Forelimb muscle (tissue), 1 donor: Measurements from ENCODE around the gene ATG4D. TPM values are rescaled to one million over a fixed set of nuclear protein-coding genes. Genes with fewer than 3 reads are reported as not detected.
"Not testable (repeated sequence)": the region's sequence is repeated elsewhere in the genome, so short reads cannot be mapped to it uniquely, and the experiment has no call there.

Experiments
- DNase-seq: peaks from one replicate; pipeline ENCODE4 v3.0.0-alpha.2; 2013; ENCODE audit warnings: low read depth
- polyA plus RNA-seq: library from polyadenylated mRNA; unstranded; fragments of 120-200 nt; gene quantifications from one replicate; pipeline ENCODE4 v1.2.1, GENCODE V29; 2013; ENCODE audit not compliant: insufficient read length

ATG4D gene
- polyA plus RNA-seq, 1 donor: 22.7 TPM

GRCh38 chr19:10552510-10553053 lies 8.9 kb downstream of the ATG4D start:
- no peak for DNase-seq

GRCh38 chr19:10553087-10553667 lies 9.5 kb downstream of the ATG4D start:
- no peak for DNase-seq

- DNase-seq: no peak
Measured at GRCh38 chr19:10553943-10554381, 10.3 kb downstream of the ATG4D start.

- no peak for DNase-seq
Measured at GRCh38 chr19:10554760-10555609, 11.3 kb downstream of the ATG4D start.

DNA sequence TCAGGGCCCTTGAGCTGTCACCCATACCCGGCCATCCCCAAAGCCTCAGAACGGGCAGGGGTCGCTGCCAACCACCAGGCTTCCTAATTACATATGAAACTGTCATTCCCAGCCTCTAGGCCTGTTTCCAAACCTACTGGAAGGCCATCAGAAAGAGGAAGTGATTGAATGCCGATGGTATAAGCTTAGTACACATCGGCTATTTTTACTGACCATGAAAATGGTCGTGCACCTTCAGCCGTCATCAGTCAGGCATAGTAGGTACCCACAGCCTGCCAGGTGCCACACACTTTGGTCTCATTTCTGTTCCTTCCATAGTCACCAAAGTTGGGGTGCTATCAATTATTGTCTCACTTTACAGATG lies 11.9 kb downstream of the ATG4D start:
- no peak for DNase-seq

DNA sequence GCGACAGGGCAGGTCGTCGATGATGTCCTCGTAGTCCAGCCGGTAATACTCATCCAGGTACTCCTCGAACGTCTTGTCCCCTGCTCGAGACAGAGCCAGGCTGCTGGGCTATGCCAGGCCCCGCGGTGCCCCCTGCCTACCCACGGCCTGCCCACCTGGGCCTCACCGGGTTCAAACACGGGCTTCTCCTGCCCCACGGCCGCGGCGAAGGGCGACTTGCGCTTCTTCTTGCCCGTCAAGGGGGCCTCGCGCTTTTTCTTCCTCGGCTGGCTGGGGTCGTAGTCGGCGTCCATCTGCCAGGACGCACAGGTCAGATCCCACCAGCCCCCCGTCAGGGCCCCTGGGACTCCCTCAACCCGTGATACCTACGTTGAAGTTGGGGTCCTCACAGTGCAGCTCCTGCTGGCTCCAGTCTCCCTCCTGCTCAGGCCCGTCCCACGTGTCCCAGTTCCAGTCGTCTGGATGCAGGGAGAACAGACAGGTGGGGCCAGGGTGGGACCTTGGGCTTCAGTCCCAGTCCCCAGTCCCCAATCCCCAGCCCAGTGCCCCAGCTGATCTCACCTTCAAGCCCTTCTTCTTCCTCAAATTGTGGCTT lies 14.0 kb downstream of the ATG4D start:
- no peak for DNase-seq

DNA sequence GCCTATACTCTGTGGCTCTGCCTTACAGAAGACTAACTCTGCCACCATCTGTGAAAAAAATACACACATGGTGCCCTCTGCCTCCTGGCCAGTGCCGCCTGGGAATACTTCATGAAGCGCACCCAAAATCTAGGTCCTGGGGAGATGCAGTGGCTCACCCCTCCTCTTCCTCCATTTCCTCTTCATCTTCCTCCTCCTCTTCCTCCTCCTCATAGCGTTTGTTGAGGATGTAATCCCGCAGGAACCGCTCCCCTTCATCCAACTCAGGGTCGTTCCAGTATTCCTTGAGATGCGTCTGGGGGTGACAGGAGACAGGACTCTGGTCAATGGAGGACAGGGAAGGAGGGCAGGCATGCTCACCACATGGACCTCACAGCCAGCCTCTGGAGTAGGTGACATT lies 16.4 kb downstream of the ATG4D start:
- no peak for DNase-seq

GRCh38 chr19:10562609-10563008 lies 18.9 kb downstream of the ATG4D start:
- no peak for DNase-seq

DNA sequence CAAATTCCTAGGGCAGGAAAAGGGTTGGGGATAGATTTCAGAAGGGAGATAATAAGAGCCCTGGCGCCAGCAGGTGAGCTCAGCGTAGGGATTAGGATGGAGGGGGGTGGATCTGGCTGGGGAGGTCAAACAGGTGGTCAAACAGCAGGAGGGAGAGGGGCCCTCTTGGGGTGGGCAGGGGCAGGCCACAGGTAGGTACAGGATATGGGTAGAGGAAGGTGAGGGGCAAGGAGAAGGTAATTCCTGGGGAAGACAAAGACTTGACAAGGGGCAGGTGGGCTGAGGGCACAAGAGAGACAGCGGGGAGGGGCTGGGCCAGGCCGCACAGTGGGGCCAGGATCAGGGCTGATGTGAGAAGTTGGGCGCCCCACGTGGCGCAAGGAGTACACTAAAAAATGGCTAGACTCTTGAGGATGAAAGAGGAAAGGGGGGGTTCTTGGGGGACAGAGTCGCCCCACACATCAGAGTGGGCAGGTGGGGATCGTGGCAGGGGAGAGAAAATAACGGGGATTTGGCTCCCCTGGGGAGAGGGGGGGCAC lies 21.4 kb downstream of the ATG4D start:
- no peak for DNase-seq

DNA sequence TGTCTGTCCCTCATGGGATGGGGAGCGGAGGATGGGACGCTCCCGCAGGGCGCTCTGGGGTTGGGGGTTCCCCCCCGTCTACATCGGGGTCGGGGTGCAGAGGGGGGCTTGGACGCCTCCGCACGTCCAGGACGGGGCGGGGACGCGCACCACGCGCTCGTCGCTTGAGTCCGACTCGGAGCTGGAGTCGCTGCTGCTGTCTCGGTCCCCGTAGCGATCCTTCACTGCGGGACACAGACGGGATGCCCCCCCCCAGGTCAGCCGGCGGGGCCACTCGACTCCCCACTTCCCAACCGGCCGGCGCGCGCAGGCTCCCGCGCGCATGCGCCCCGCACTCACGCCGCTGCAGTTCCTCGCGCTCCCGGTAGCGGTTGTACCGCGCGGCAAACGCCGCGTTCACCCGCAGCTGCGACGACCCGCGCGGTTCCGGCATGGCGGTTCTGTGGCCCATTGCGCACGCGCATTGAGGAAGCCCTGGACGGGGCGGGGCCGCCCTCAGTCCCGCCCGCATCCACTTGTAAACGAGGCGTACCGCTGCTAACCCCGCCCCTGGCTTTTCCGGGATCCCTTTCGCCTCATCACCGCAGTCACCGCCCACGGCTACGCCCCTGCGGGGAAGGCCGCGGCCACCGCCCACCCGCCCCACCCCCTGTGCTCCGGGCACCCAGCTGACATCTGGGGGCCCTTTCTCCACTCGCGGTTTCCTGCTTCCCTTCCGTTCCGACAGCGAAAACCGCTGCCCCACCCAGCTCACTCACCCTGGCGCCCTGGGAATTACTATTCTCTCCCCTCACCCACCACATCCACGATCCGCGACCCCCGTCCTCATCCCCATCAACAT lies 22.1 kb downstream of the ATG4D start, which contains the start of gene KRI1:
Gene KRI1, minus strand, starts transcription at position 444 of the 841 bp plus-strand sequence. Its CDS starts 11 bp downstream, at position 433.
- DNase-seq: peak; percentile 91

- no peak for DNase-seq
Measured at GRCh38 chr19:10566408-10566657, 22.6 kb downstream of the ATG4D start.

DNA sequence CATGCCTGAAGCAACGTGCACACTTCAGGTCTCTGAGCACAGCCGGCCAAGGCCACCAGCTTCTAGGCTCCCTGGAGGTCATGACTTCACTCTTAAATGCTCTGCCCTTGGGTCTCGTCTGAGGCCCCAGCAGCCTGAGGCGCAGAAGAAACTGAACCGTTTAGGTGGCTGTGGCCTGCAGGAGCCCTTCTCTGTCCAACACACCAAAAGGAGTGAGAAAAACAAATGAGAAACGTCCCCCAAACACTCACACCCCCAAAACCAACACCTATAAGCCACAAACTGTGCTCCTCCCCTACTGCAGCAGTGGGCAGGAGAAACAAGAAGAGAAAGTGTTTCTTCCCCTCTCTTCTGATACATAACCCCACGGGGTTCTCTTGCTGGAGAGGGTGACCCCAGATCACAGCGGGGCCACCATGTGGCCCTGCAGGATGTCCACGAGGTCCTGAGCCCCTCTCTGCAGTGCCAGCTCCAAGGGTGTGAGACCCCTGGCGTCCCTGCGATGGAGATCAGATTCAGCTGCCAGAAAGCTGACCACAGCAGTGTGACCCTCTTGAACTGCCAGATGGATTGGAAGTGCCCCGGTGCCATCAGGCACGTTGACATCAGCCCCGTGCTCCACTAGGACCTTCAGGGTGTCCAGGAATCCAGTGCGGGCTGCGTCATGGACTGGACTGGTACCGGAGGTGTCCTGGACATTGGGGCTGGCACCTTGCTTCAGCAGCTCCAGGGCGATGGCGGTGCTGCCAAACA lies 23.1 kb downstream of the ATG4D start:
- no peak for DNase-seq

DNA sequence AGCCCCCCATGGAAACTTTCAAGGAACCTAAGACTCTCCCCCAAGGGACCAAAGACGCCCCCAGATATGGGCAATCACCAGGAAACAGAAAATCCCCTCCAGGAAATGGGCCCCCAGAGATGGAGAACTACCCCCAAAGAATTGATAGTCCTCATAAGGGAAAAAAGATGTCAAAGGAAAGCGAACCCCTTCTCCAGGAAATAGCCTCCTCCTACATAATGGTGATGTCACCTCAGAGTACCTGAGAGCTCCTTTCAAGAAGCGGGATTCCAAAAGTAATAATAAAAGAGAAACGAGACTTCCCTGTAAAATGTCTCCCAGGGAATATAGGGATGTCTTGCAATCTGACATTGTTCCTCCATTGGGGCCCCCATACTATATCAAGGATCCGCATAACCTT lies 24.0 kb downstream of the ATG4D start:
- DNase-seq: no peak

GRCh38 chr19:10568062-10568825 lies 24.5 kb downstream of the ATG4D start:
- no peak for DNase-seq

GRCh38 chr19:10568826-10569651 lies 25.3 kb downstream of the ATG4D start, which contains the start of gene CDKN2D:
CDKN2D (minus strand) TSS chr19:10568979; CDS start chr19:10568653, 326 bp downstream.
- DNase-seq: peak; percentile 98

DNA sequence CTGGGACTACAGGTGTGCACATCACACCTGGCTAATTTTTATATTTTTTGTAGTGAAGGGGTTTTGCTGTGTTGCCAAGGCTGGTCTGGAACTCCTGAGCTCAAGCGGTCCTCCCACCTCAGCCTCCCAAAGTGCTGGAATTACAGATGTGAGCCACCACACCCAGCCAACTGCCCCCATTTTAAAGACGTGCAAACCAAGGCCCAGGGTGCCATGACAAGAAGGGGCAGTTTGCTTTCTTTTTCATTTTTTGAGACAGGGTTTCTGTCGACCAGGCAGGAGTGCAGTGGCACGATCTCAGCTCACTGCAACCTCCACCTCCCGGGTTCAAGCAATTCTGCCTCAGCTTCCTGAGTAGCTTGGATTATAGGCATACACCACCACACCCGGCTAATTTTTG lies 30.1 kb downstream of the ATG4D start:
- DNase-seq: not testable (repeated sequence)

GRCh38 chr19:10574462-10574861 lies 30.8 kb downstream of the ATG4D start:
- DNase-seq: no peak

DNA sequence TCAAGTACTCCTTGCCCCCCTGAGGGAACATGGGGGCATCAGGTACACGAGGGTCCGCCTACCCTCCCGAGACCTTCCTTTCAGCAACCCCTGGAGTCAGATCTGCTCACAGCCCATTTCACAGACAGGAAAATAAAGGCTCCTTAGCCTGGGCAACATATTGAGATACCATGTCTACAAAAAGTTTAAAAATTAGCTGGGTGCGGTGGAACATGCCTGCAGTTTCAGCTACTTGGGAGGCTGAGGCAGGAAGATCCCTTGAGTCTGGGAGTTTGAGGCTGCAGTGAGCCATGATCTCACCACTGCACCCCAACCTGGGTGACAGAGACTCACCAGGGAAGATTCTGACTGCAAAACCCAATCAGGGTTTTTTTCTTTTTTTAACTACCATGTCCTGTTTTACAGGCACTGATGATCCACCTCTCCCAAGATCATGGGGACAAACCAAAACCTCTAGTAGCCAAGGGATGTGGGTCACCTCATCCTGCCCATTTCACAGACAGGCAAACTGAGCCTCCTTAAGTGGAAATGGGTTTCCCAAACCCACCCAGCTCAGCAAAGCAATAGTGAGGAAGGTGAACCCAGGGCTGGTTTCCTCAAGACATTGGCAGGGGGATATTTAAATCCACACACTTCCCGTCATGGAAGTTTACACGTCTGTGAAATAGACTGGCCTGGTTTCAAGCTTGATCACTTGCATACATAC lies 31.5 kb downstream of the ATG4D start:
- no peak for DNase-seq
